Endothelial cell of umbilical vein (primary cell): Measurements from ENCODE around the gene FMNL2. TPM values are rescaled to one million over a fixed set of nuclear protein-coding genes. Genes with fewer than 3 reads are reported as not detected.

ENCODE experiments used
- BruUV-seq: library from RNA; stranded (reverse); fragments of 400-500 nt; replicated peaks from 2 replicates; lab custom pipeline; 2021; lab: Mats Ljungman, UMichigan
- CTCF ChIA-PET: fragments of 300-600, 350-600 bp; sonication (Branson Sonifier 250); formaldehyde crosslinking; loops from one replicate; lab custom pipeline; 2021; ENCODE audit warnings: antibody characterized with exemption, inconsistent platforms; lab: Charles Lee
- POLR2A ChIA-PET: fragments of 300-600, 350-600 bp; sonication (Branson Sonifier 250); formaldehyde crosslinking; loops from one replicate; lab custom pipeline; 2021; ENCODE audit warnings: antibody characterized with exemption, inconsistent platforms; lab: Charles Lee
- DNase-seq: peaks from one replicate; pipeline ENCODE4 v3.0.0-alpha.2; 2011; ENCODE audit warnings: low read depth, low spot score
- FAIRE-seq: peaks from 2 replicates; lab custom pipeline; 2011; peaks lifted over from hg19 to GRCh38; lab: Jason Lieb, UNC
- H2AFZ ChIP-seq: 2 replicates; pipeline ENCODE4 v1.6.0; 2012; ENCODE audit warnings: low read depth, low read length, control low read depth, inconsistent platforms
- H3K27ac ChIP-seq: 2 replicates; pipeline ENCODE4 v1.5.1; 2011; ENCODE audit warnings: low read depth, mild to moderate bottlenecking, control low read depth, low read length, moderate library complexity; ENCODE audit not compliant: insufficient read depth
- H3K27me3 ChIP-seq, 2 experiments: 2 replicates each; pipeline versions ENCODE4 v1.6.0 to v1.6.1; 2011; ENCODE audit warnings: low read length in 2 of 2, mixed read lengths in 1 of 2; ENCODE audit not compliant: control insufficient read depth in 2 of 2, insufficient read depth in 2 of 2
- H3K36me3 ChIP-seq, 2 experiments: 2 replicates in 1 of 2; 3 replicates in 1 of 2; pipeline ENCODE4 v1.5.1; 2011; ENCODE audit warnings: low read length in 2 of 2, mild to moderate bottlenecking in 1 of 2, moderate library complexity in 1 of 2; ENCODE audit not compliant: control insufficient read depth in 2 of 2, insufficient read depth in 2 of 2; ENCODE audit errors: extremely low read depth in 1 of 2
- H3K4me1 ChIP-seq: 3 replicates; pipeline ENCODE4 v1.5.1; 2011; ENCODE audit warnings: mild to moderate bottlenecking, low read length; ENCODE audit not compliant: control insufficient read depth, insufficient read depth; ENCODE audit errors: extremely low read depth
- H3K4me2 ChIP-seq: 2 replicates; pipeline ENCODE4 v1.6.1; 2011; ENCODE audit warnings: low read length, control low read depth, mixed read lengths; ENCODE audit not compliant: insufficient read depth
- H3K4me3 ChIP-seq, 3 experiments: fragments of 200-600 bp in 1 of 3; sonication (generic), shearing (Covaris generic) in 1 of 3; replicated peaks in 1 of 3; 2 replicates each; pipeline ENCODE4 v1.5.1; 2011 to 2016; ENCODE audit warnings: control low read depth in 3 of 3, low read length in 3 of 3, mild to moderate bottlenecking in 2 of 3, inconsistent platforms in 1 of 3, low read depth in 1 of 3, moderate library complexity in 1 of 3; ENCODE audit not compliant: insufficient read depth in 1 of 3
- H3K79me2 ChIP-seq: 2 replicates; pipeline ENCODE4 v1.6.0; 2012; ENCODE audit warnings: low read length, inconsistent platforms; ENCODE audit not compliant: control insufficient read depth, insufficient read depth
- H3K9ac ChIP-seq: replicated peaks from 2 replicates; pipeline ENCODE3; 2011; ENCODE audit warnings: low read length, control low read depth; ENCODE audit not compliant: insufficient read depth; ENCODE audit errors: extremely low read depth
- H3K9me1 ChIP-seq: replicated peaks from 3 replicates; pipeline ENCODE4 v1.6.0; 2011; ENCODE audit warnings: mild to moderate bottlenecking, low read length; ENCODE audit not compliant: control insufficient read depth, insufficient read depth; ENCODE audit errors: extremely low read depth
- H3K9me3 ChIP-seq: replicated peaks from 2 replicates; pipeline ENCODE4 v1.5.1; 2012; ENCODE audit warnings: low read length, inconsistent platforms; ENCODE audit not compliant: control insufficient read depth, insufficient read depth
- H4K20me1 ChIP-seq: replicated peaks from 2 replicates; pipeline ENCODE3; 2011; ENCODE audit warnings: mild to moderate bottlenecking, low read length; ENCODE audit not compliant: control insufficient read depth, insufficient read depth; ENCODE audit errors: extremely low read depth
- EZH2 ChIP-seq: IDR thresholded peaks from 2 replicates; pipeline ENCODE4 v1.6.1; 2012; ENCODE audit warnings: borderline replicate concordance, low read depth, mild to moderate bottlenecking, moderate library complexity, low read length, inconsistent platforms; ENCODE audit not compliant: severe bottlenecking
- FOS ChIP-seq: IDR thresholded peaks from 2 replicates; pipeline ENCODE4 v1.6.1; 2011; ENCODE audit warnings: mild to moderate bottlenecking, low read length, moderate library complexity, borderline replicate concordance; ENCODE audit not compliant: insufficient read depth
- GATA2 ChIP-seq: IDR thresholded peaks from 2 replicates; pipeline ENCODE4 v1.7.0; 2011; ENCODE audit warnings: low read depth, mild to moderate bottlenecking, moderate library complexity, mixed read lengths, low read length; ENCODE audit not compliant: insufficient read length, insufficient read depth
- JUN ChIP-seq: IDR thresholded peaks from 2 replicates; pipeline ENCODE4 v1.6.1; 2011; ENCODE audit warnings: borderline replicate concordance, low read depth; ENCODE audit not compliant: insufficient read length, insufficient read depth
- MYC ChIP-seq: IDR thresholded peaks from one replicate; pipeline ENCODE4 v1.6.1; 2011; ENCODE audit warnings: mild to moderate bottlenecking, low read depth, low read length
- POLR2A ChIP-seq: IDR thresholded peaks from 2 replicates; pipeline ENCODE4 v1.6.1; 2012; ENCODE audit warnings: low read depth, mild to moderate bottlenecking, control low read depth, low read length
- POLR2AphosphoS5 ChIP-seq: IDR thresholded peaks from 2 replicates; pipeline ENCODE4 v1.6.1; 2012; ENCODE audit warnings: low read depth, mild to moderate bottlenecking, control low read depth, low read length, moderate library complexity; ENCODE audit not compliant: insufficient read depth
- dilution Hi-C: fragments of 300-500 bp; cut with MboI; formaldehyde crosslinking; loops from one replicate; pipeline ENCODE4 v1.15.0; 2019; ENCODE audit warnings: low sequenced_read_pairs; ENCODE audit not compliant: extremely low pct_ligation_motif_present
- intact Hi-C: fragments of 100-400 bp; cut with micrococcal nuclease; formaldehyde crosslinking; loops from one replicate; pipeline ENCODE4 v1.10.0; 2022
- polyA plus RNA-seq, 4 experiments: library from polyadenylated mRNA; depleted of rRNA in 3 of 4; stranded (reverse) in 3 of 4; unstranded in 1 of 4; fragments of >200 nt; gene quantifications; 2 replicates each; pipeline versions ENCODE4 v1.2.1 to v1.2.3, GENCODE V29; 2011 to 2012; ENCODE audit warnings: missing spikeins in 1 of 4
- total RNA-seq: library from RNA; stranded (reverse); gene quantifications from 2 replicates; pipeline ENCODE4 v1.2.3, GENCODE V29; 2021
- TF ChIP-seq, protein P1 (sequence below): IDR thresholded peaks from 2 replicates; pipeline ENCODE4 v1.6.1; 2011; ENCODE audit not compliant: insufficient read depth, insufficient read length
- TF ChIP-seq, protein P2 (sequence below), 2 donors: IDR thresholded peaks; 1 replicate in 1 of 2; 2 replicates in 1 of 2; pipeline ENCODE4 v1.5.1; 2011; ENCODE audit warnings: low read length in 2 of 2, mild to moderate bottlenecking in 2 of 2, moderate library complexity in 2 of 2, control low read depth in 1 of 2, inconsistent platforms in 1 of 2, low read depth in 1 of 2; ENCODE audit not compliant: insufficient read depth in 1 of 2; ENCODE audit errors: extremely low read depth in 1 of 2

Gene FMNL2
- total and polyA plus RNA-seq, 2 donors (not counting 3 experiments of a cell fraction or from before 2014, with no cell fraction given), result 8.3 to 28.0 TPM

- DNase-seq (no peak), FAIRE-seq (no peak)
- H3K27me3 ChIP-seq, result no peaks in the 10 kb centered on the region
- no peak overlapping the region for H3K9ac ChIP-seq
- dilution Hi-C loops, result no loop called here
- H3K4me3 ChIP-seq, result no peak overlapping the region
- H3K9me3 ChIP-seq, result no peaks in the 10 kb centered on the region
- no peak overlapping the region for H3K4me2 ChIP-seq
- H4K20me1 ChIP-seq, result no peaks in the 10 kb centered on the region
- no TSS peak for BruUV-seq
- ChIA-PET CTCF (interaction anchor here (0.7 to 1.6 kb wide), 2 partner anchors 9 to 140 kb away, joined by 3 to 8 read pairs; no protein-coding TSS in a partner anchor), POLR2A (no interaction called here)
- TF ChIP-seq, protein P1, sequence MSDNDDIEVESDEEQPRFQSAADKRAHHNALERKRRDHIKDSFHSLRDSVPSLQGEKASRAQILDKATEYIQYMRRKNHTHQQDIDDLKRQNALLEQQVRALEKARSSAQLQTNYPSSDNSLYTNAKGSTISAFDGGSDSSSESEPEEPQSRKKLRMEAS, result no peak
- TF ChIP-seq GATA2, result no peak
- TF ChIP-seq JUN, result no peak
- TF ChIP-seq EZH2, result no peak
- TF ChIP-seq POLR2A, result no peak
- TF ChIP-seq FOS, result no peak
- TF ChIP-seq POLR2AphosphoS5, result no peak
- TF ChIP-seq, protein P2, sequence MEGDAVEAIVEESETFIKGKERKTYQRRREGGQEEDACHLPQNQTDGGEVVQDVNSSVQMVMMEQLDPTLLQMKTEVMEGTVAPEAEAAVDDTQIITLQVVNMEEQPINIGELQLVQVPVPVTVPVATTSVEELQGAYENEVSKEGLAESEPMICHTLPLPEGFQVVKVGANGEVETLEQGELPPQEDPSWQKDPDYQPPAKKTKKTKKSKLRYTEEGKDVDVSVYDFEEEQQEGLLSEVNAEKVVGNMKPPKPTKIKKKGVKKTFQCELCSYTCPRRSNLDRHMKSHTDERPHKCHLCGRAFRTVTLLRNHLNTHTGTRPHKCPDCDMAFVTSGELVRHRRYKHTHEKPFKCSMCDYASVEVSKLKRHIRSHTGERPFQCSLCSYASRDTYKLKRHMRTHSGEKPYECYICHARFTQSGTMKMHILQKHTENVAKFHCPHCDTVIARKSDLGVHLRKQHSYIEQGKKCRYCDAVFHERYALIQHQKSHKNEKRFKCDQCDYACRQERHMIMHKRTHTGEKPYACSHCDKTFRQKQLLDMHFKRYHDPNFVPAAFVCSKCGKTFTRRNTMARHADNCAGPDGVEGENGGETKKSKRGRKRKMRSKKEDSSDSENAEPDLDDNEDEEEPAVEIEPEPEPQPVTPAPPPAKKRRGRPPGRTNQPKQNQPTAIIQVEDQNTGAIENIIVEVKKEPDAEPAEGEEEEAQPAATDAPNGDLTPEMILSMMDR (IDR thresholded peaks at IDR 0.05; ENCODE audit: extremely low read depth in 1 of 2, insufficient read depth in 1 of 2, low read depth in 1 of 2, low read length in 2 of 2), result no peak
- no peak for TF ChIP-seq MYC
- H2AFZ ChIP-seq, result no peak overlapping the region
- H3K27ac ChIP-seq, result no peak overlapping the region
- intact Hi-C loops, result no loop called here
- H3K36me3 ChIP-seq, result no peaks in the 10 kb centered on the region
- no peaks in the 10 kb centered on the region for H3K79me2 ChIP-seq
- no peaks in the 10 kb centered on the region for H3K9me1 ChIP-seq
- no peaks in the 10 kb centered on the region for H3K4me1 ChIP-seq
Measured at GRCh38 chr2:152534460-152535135, 199.6 kb downstream of the FMNL2 start.
